CD4-positive, alpha-beta T cell (primary cell): ENCODE measurements around the gene IRS2. TPM values are rescaled to one million over a fixed set of nuclear protein-coding genes. Genes with fewer than 3 reads are reported as not detected.

Source experiments
- ATAC-seq: fragments of 200-7000 bp; cut with Tn5 transposase; one replicate; pipeline ENCODE4 v1.10.0; 2022; ENCODE audit warnings: mild to moderate bottlenecking; ENCODE audit not compliant: poor library complexity
- CTCF ChIA-PET: fragments of 350-600 bp; sonication (Branson Sonifier 250); formaldehyde crosslinking; loops from one replicate; lab custom pipeline; 2021; ENCODE audit warnings: antibody characterized with exemption, inconsistent platforms; lab: Charles Lee
- POLR2A ChIA-PET: fragments of 350-600 bp; sonication (Branson Sonifier 250); formaldehyde crosslinking; loops from one replicate; lab custom pipeline; 2021; ENCODE audit warnings: antibody characterized with exemption, inconsistent platforms; lab: Charles Lee
- DNase-seq, 14 experiments: peaks; one replicate each; pipeline ENCODE4 v3.0.0-alpha.2; 2013 to 2020; ENCODE audit warnings: mixed read lengths in 2 of 14
- H3K27ac ChIP-seq, 2 donors: one replicate each; pipeline versions ENCODE4 v1.5.1 to v1.7.0; 2013; ENCODE audit warnings: low read length in 2 of 2, low read depth in 1 of 2, mild to moderate bottlenecking in 1 of 2
- H3K27me3 ChIP-seq, 2 experiments: 1 replicate in 1 of 2; 2 replicates in 1 of 2; pipeline versions ENCODE4 v1.6.1 to v1.7.0; 2013; ENCODE audit warnings: low read length in 2 of 2, control low read depth in 1 of 2, mild to moderate bottlenecking in 1 of 2, moderate library complexity in 1 of 2; ENCODE audit not compliant: insufficient read depth in 2 of 2, control insufficient read depth in 1 of 2
- H3K36me3 ChIP-seq: one replicate; pipeline ENCODE4 v1.6.1; 2013; ENCODE audit warnings: low read length, control low read depth; ENCODE audit not compliant: insufficient read depth
- H3K4me1 ChIP-seq: one replicate; pipeline ENCODE4 v1.6.1; 2013; ENCODE audit warnings: low read length, control low read depth; ENCODE audit not compliant: insufficient read depth
- H3K4me3 ChIP-seq: one replicate; pipeline ENCODE4 v1.5.1; 2013; ENCODE audit warnings: mild to moderate bottlenecking, low read length, moderate library complexity
- H3K9me3 ChIP-seq, 2 experiments: 1 replicate in 1 of 2; 2 replicates in 1 of 2; pipeline versions ENCODE4 v1.6.1 to v1.7.0; 2013; ENCODE audit warnings: low read length in 2 of 2, mild to moderate bottlenecking in 2 of 2, control low read depth in 1 of 2, moderate library complexity in 1 of 2; ENCODE audit not compliant: control insufficient read depth in 1 of 2, insufficient read depth in 1 of 2
- H3K27ac Mint-ChIP-seq: one replicate; pipeline ENCODE4 v1.8.0; 2020; ENCODE audit warnings: mixed read lengths
- H3K27me3 Mint-ChIP-seq: one replicate; pipeline ENCODE4 v1.8.0; 2021; ENCODE audit warnings: mixed read lengths
- H3K36me3 Mint-ChIP-seq: one replicate; pipeline ENCODE4 v1.8.0; 2021; ENCODE audit warnings: low read depth, mixed read lengths
- H3K4me1 Mint-ChIP-seq: one replicate; pipeline ENCODE4 v1.8.0; 2021; ENCODE audit warnings: low read depth, mixed read lengths
- H3K4me3 Mint-ChIP-seq: one replicate; pipeline ENCODE4 v1.8.0; 2020; ENCODE audit warnings: mild to moderate bottlenecking, mixed read lengths
- H3K9me3 Mint-ChIP-seq: one replicate; pipeline ENCODE4 v1.8.0; 2020; ENCODE audit warnings: mixed read lengths
- CTCF ChIP-seq: fragments of 200-600 bp; IDR thresholded peaks from one replicate; pipeline ENCODE4 v1.8.0; 2022; ENCODE audit warnings: antibody characterized with exemption, mild to moderate bottlenecking
- intact Hi-C, 2 experiments: fragments of 100-400 bp; cut with DNase I in 1 of 2; cut with micrococcal nuclease in 1 of 2; formaldehyde crosslinking; loops; one replicate each; pipeline versions ENCODE4 v1.15.1 to v1.9.0; 2023 to 2025; cut with DNase I, micrococcal nuclease
- total RNA-seq, 174 experiments: library from RNA in 2 of 174; stranded (reverse) in 2 of 174; gene quantifications; one replicate each; pipeline ENCODE4 v1.2.3 and lab custom pipeline; 2021 to 2026

IRS2 gene
- total RNA-seq, 2 experiments from 2014 or later, result 188 to 193 TPM

- H3K36me3 ChIP-seq, result no peaks in the 10 kb centered on the region
- peaks cover 4% of the 10 kb centered on the region in 2 experiments for H3K27me3 ChIP-seq
- no peaks in the 10 kb centered on the region for H3K36me3 Mint-ChIP-seq
- TF ChIP-seq CTCF, result no peak
- H3K4me1 ChIP-seq, result no peaks in the 10 kb centered on the region
- no peak for ATAC-seq
- H3K27me3 Mint-ChIP-seq, result peaks cover 52% of the 10 kb centered on the region
- no peak overlapping the region for H3K27ac Mint-ChIP-seq
- H3K4me3 ChIP-seq, result no peak overlapping the region
- POLR2A ChIA-PET, result no interaction called here
- DNase-seq, result no peak
- H3K4me3 Mint-ChIP-seq, result no peak overlapping the region
- no peak overlapping the region for H3K27ac ChIP-seq
- intact Hi-C loops, result no loop called here
- CTCF ChIA-PET, result no interaction called here
- H3K9me3 ChIP-seq, result no peaks in the 10 kb centered on the region
- H3K4me1 Mint-ChIP-seq, result no peaks in the 10 kb centered on the region
- H3K9me3 Mint-ChIP-seq, result no peaks in the 10 kb centered on the region
Observed at GRCh38 chr13:109804654-109805053, 18.3 kb upstream of the IRS2 start.

GRCh38 chr13:109803825-109804224, 17.4 kb upstream of the IRS2 start:
- Histone ChIP-seq H3K4me1 (no peaks in the 10 kb centered on the region), H3K27me3 (peaks cover 4% of the 10 kb centered on the region in 2 experiments), H3K4me3 (no peak overlapping the region), H3K36me3 (no peaks in the 10 kb centered on the region), H3K27ac (no peak overlapping the region), H3K9me3 (no peaks in the 10 kb centered on the region)
- Mint-ChIP-seq H3K27me3 (peaks cover 46% of the 10 kb centered on the region), H3K27ac (no peak overlapping the region), H3K36me3 (no peaks in the 10 kb centered on the region), H3K4me1 (no peaks in the 10 kb centered on the region), H3K9me3 (no peaks in the 10 kb centered on the region), H3K4me3 (no peak overlapping the region)
- intact Hi-C loops, result no loop called here
- POLR2A ChIA-PET, result no interaction called here
- CTCF ChIA-PET, result no interaction called here
- DNase-seq (no peak), ATAC-seq (no peak)
- TF ChIP-seq CTCF, result no peak

- no peak overlapping the region for H3K4me3 ChIP-seq
- no peak overlapping the region for H3K27ac ChIP-seq
- Mint-ChIP-seq H3K36me3 (no peaks in the 10 kb centered on the region), H3K4me3 (no peak overlapping the region), H3K9me3 (no peaks in the 10 kb centered on the region), H3K27ac (no peak overlapping the region), H3K27me3 (peaks cover 45% of the 10 kb centered on the region), H3K4me1 (no peaks in the 10 kb centered on the region)
- no peaks in the 10 kb centered on the region for H3K9me3 ChIP-seq
- POLR2A ChIA-PET, result no interaction called here
- ATAC-seq (no peak), DNase-seq (no peak)
- TF ChIP-seq CTCF, result no peak
- H3K4me1 ChIP-seq, result no peaks in the 10 kb centered on the region
- no peaks in the 10 kb centered on the region for H3K36me3 ChIP-seq
- intact Hi-C loops, result no loop called here
- CTCF ChIA-PET, result no interaction called here
- H3K27me3 ChIP-seq, result peaks cover 0 to 4% of the 10 kb centered on the region in 2 experiments
Observed at GRCh38 chr13:109802936-109803335, 16.6 kb upstream of the IRS2 start.
